GM12878 (cell line): Measurements from ENCODE around the gene POMT1. TPM values are rescaled to one million over a fixed set of nuclear protein-coding genes. Genes with fewer than 3 reads are reported as not detected.

ENCODE experiments used
- ATAC-seq: fragments of 200-7000 bp; cut with Tn5 transposase; 3 replicates; pipeline ENCODE4 v1.9.1; 2020; ENCODE audit warnings: mild to moderate bottlenecking, moderate library complexity
- BruUV-seq: library from RNA; stranded (reverse); fragments of 400-500 nt; replicated peaks from 2 replicates; lab custom pipeline; 2021; lab: Mats Ljungman, UMichigan
- CTCF ChIA-PET: fragments of 300-600 bp; sonication (Branson Sonifier 250); formaldehyde crosslinking; extraction: SDS; loops from one replicate; lab custom pipeline; 2021; ENCODE audit warnings: inconsistent platforms; lab: Yijun Ruan, JAX
- POLR2A ChIA-PET: fragments of 350-600 bp; formaldehyde crosslinking; extraction: SDS; loops from one replicate; lab custom pipeline; 2021; ENCODE audit warnings: inconsistent platforms; lab: Charles Lee
- RAD21 ChIA-PET: fragments of 300-600 bp; sonication (Branson Sonifier 250); formaldehyde crosslinking; loops from one replicate; lab custom pipeline; 2023; ENCODE audit warnings: antibody characterized with exemption; ENCODE audit not compliant: unreplicated experiment; lab: Charles Lee
- SMC1A ChIA-PET: fragments of 300-600 bp; sonication (Branson Sonifier 250); formaldehyde crosslinking; loops from one replicate; lab custom pipeline; 2023; ENCODE audit not compliant: unreplicated experiment, uncharacterized antibody; lab: Charles Lee
- DNase-seq: peaks from one replicate; pipeline ENCODE4 v3.0.0-alpha.2; 2011; ENCODE audit warnings: low read depth, low spot score
- FAIRE-seq: peaks from 3 replicates; lab custom pipeline; 2011; peaks lifted over from hg19 to GRCh38; lab: Jason Lieb, UNC
- H2AFZ ChIP-seq: 2 replicates; pipeline ENCODE4 v1.6.0; 2011; ENCODE audit warnings: low read depth, low read length, control low read depth; ENCODE audit not compliant: control insufficient read depth
- H3K27ac ChIP-seq: 2 replicates; pipeline ENCODE4 v1.5.1; 2011; ENCODE audit warnings: control low read depth; ENCODE audit not compliant: control insufficient read depth, insufficient read depth
- H3K27me3 ChIP-seq, 2 experiments: replicated peaks in 1 of 2; 2 replicates each; pipeline versions ENCODE4 v1.6.0 to v1.6.1; 2011; ENCODE audit warnings: low read length in 1 of 2; ENCODE audit not compliant: control insufficient read depth in 2 of 2, insufficient read depth in 2 of 2
- H3K36me3 ChIP-seq, 2 experiments: 2 replicates each; pipeline ENCODE4 v1.5.1; 2011; ENCODE audit warnings: low read length in 1 of 2; ENCODE audit not compliant: control insufficient read depth in 2 of 2, insufficient read depth in 2 of 2
- H3K4me1 ChIP-seq: 2 replicates; pipeline ENCODE4 v1.6.1; 2011; ENCODE audit warnings: mild to moderate bottlenecking, low read length, moderate library complexity, mixed read lengths; ENCODE audit not compliant: control insufficient read depth, insufficient read depth
- H3K4me2 ChIP-seq: 2 replicates; pipeline ENCODE4 v1.6.0; 2011; ENCODE audit warnings: control low read depth; ENCODE audit not compliant: control insufficient read depth, insufficient read depth
- H3K4me3 ChIP-seq: fragments of 200-600 bp; sonication (generic); 2 replicates; pipeline ENCODE4 v1.5.1; 2016
- H3K79me2 ChIP-seq: 2 replicates; pipeline ENCODE4 v1.6.0; 2011; ENCODE audit warnings: low read length; ENCODE audit not compliant: control insufficient read depth, insufficient read depth
- H3K9ac ChIP-seq: 2 replicates; pipeline ENCODE4 v1.8.0; 2011; ENCODE audit warnings: low read length, control low read depth, mixed read lengths; ENCODE audit not compliant: control insufficient read depth, insufficient read depth
- H3K9me3 ChIP-seq: replicated peaks from 3 replicates; pipeline ENCODE4 v1.5.1; 2011; ENCODE audit warnings: mild to moderate bottlenecking, low read length; ENCODE audit not compliant: control insufficient read depth, insufficient read depth
- H4K20me1 ChIP-seq: 2 replicates; pipeline ENCODE4 v1.6.0; 2011; ENCODE audit not compliant: control insufficient read depth, insufficient read depth
- CBFB ChIP-seq: IDR thresholded peaks from 2 replicates; pipeline ENCODE4 v1.6.1; 2016; ENCODE audit warnings: antibody characterized with exemption, low read depth
- CBX5 ChIP-seq: sonication (generic); IDR thresholded peaks from 2 replicates; pipeline ENCODE4 v1.6.1; 2016; ENCODE audit warnings: low read depth, moderate library complexity, mild to moderate bottlenecking, inconsistent platforms
- ETV6 ChIP-seq, 2 experiments: fragments of 450-650 bp in 1 of 2; IDR thresholded peaks in 1 of 2; conservative IDR thresholded peaks in 1 of 2; 2 replicates each; pipeline ENCODE4 v1.6.1; 2014; ENCODE audit warnings: antibody characterized with exemption in 1 of 2, borderline replicate concordance in 1 of 2, low read depth in 1 of 2, mild to moderate bottlenecking in 1 of 2, moderate library complexity in 1 of 2
- FOXK2 ChIP-seq: fragments of 450-650 bp; IDR thresholded peaks from 2 replicates; pipeline ENCODE4 v1.6.1; 2017; ENCODE audit warnings: mild to moderate bottlenecking, moderate library complexity
- KLF5 ChIP-seq: fragments of 450-650 bp; IDR thresholded peaks from 2 replicates; pipeline ENCODE4 v1.6.1; 2014; ENCODE audit warnings: mild to moderate bottlenecking; ENCODE audit not compliant: partially characterized antibody
- MYB ChIP-seq: fragments of 150-350 bp; IDR thresholded peaks from 2 replicates; pipeline ENCODE4 v1.6.1; 2014; ENCODE audit warnings: mild to moderate bottlenecking, low read depth, low read length, borderline replicate concordance
- PAX8 ChIP-seq: fragments of 450-650 bp; IDR thresholded peaks from 2 replicates; pipeline ENCODE4 v1.6.1; 2017; ENCODE audit warnings: mild to moderate bottlenecking, moderate library complexity
- POLR2AphosphoS2 ChIP-seq: IDR thresholded peaks from 2 replicates; pipeline ENCODE4 v1.6.1; 2011; ENCODE audit warnings: low read depth, mild to moderate bottlenecking, low read length, improper control_type of control experiment, moderate library complexity
- RAD51 ChIP-seq: fragments of 450-650 bp; IDR thresholded peaks from 2 replicates; pipeline ENCODE4 v1.6.1; 2016; ENCODE audit warnings: moderate library complexity, mild to moderate bottlenecking, inconsistent platforms
- SIN3A ChIP-seq: IDR thresholded peaks from 2 replicates; pipeline ENCODE4 v1.6.1; 2012; ENCODE audit warnings: low read depth, low read length, improper control_type of control experiment
- SRF ChIP-seq, 2 experiments: IDR thresholded peaks; 2 replicates each; pipeline ENCODE4 v1.6.1; 2011; ENCODE audit warnings: low read depth in 2 of 2, low read length in 2 of 2, mild to moderate bottlenecking in 1 of 2, moderate library complexity in 1 of 2
- TAF1 ChIP-seq: IDR thresholded peaks from 2 replicates; pipeline ENCODE4 v1.6.1; 2011; ENCODE audit warnings: mild to moderate bottlenecking, low read depth, low read length, borderline replicate concordance
- ZNF24 ChIP-seq: fragments of 450-650 bp; IDR thresholded peaks from 2 replicates; pipeline ENCODE4 v1.6.1; 2017; ENCODE audit warnings: antibody characterized with exemption, mild to moderate bottlenecking
- ZNF592 ChIP-seq: fragments of 450-650 bp; IDR thresholded peaks from 2 replicates; pipeline ENCODE4 v1.6.1; 2017; ENCODE audit warnings: mild to moderate bottlenecking, moderate library complexity
- WGBS: methylation state at CpG from one replicate; pipeline ENCODE4 v1.1.6; 2016; ENCODE audit warnings: low lambda C conversion rate; ENCODE audit not compliant: insufficient replicate concordance, insufficient coverage; ENCODE audit errors: missing lambda C conversion rate; 5-methylcytosine and 5-hydroxymethylcytosine counted together
- in situ Hi-C: fragments of 300-500 bp; cut with MboI; formaldehyde crosslinking; loops from 9 replicates; pipeline ENCODE4 v1.14.3; 2018; ENCODE audit warnings: mixed read lengths
- intact Hi-C: fragments of 100-400 bp; cut with micrococcal nuclease; formaldehyde crosslinking; loops from one replicate; pipeline ENCODE4 v1.14.2; 2022; ENCODE audit not compliant: unreplicated experiment
- polyA plus RNA-seq, 11 experiments: library from polyadenylated mRNA; depleted of rRNA in 4 of 11; unstranded in 6 of 11; stranded (reverse) in 5 of 11; fragments of >200 nt; fragmentation: Nextera tagmentation in 4 of 11; fragmentation: Illumina TruSeq in 1 of 11; extraction: Ambion mirVana in 4 of 11; extraction: Trizol in 1 of 11; gene quantifications; 1 replicate in 1 of 11; 2 replicates in 10 of 11; pipeline versions ENCODE4 v1.2.1 to v1.2.3, GENCODE V29; 2011 to 2016; ENCODE audit warnings: inconsistent platforms in 2 of 11, missing spikeins in 2 of 11, low read depth in 1 of 11
- total RNA-seq, 4 experiments: library from RNA; depleted of rRNA in 3 of 4; stranded (reverse); fragments of >200 nt in 3 of 4; fragmentation: Illumina TruSeq in 1 of 4; extraction: Trizol in 1 of 4; gene quantifications; 2 replicates each; pipeline versions ENCODE4 v1.2.1 to v1.2.3, GENCODE V29; 2013 to 2021
- TF ChIP-seq, protein P1 (sequence below): fragments of 450-650 bp; IDR thresholded peaks from 2 replicates; pipeline ENCODE4 v1.6.1; 2018; ENCODE audit warnings: borderline replicate concordance, mild to moderate bottlenecking; ENCODE audit not compliant: partially characterized antibody

The POMT1 gene
- total and polyA plus RNA-seq, 10 of the 15 experiments (the other 5 are each of a cell fraction or from before 2014, with no cell fraction given), result 1.2 to 19.2 (median 12.6) TPM

GRCh38 chr9:131478911-131479310, 23.8 kb upstream of the POMT1 start:
- in situ Hi-C loops, result no loop called here
- CTCF ChIA-PET, result interaction anchor here (0.9 to 3.8 kb wide), 5 partner anchors 82 to 266 kb away, joined by 3 to 26 read pairs (median 5); no protein-coding TSS in a partner anchor
- 94% methylated on average over 10 of the region's 10 CpGs for WGBS
- no peaks in the 10 kb centered on the region; the same call in 1 of the 2 replicates for H4K20me1 ChIP-seq
- FAIRE-seq, result no peak
- TF ChIP-seq SIN3A (no peak), CBFB (no peak), TAF1 (no peak), POLR2AphosphoS2 (no peak), ETV6 (conservative IDR thresholded peaks at IDR 0.05 in 1 of 2, IDR thresholded peaks at IDR 0.05 in 1 of 2; ENCODE audit: borderline replicate concordance in 1 of 2, low read depth in 1 of 2) (no peak), MYB (no peak), FOXK2 (no peak), PAX8 (no peak), CBX5 (no peak), ZNF592 (no peak), ZNF24 (no peak), RAD51 (no peak), SRF (IDR thresholded peaks at IDR 0.05; ENCODE audit: low read depth in 2 of 2, low read length in 2 of 2) (no peak), KLF5 (no peak)
- TF ChIP-seq, protein P1, sequence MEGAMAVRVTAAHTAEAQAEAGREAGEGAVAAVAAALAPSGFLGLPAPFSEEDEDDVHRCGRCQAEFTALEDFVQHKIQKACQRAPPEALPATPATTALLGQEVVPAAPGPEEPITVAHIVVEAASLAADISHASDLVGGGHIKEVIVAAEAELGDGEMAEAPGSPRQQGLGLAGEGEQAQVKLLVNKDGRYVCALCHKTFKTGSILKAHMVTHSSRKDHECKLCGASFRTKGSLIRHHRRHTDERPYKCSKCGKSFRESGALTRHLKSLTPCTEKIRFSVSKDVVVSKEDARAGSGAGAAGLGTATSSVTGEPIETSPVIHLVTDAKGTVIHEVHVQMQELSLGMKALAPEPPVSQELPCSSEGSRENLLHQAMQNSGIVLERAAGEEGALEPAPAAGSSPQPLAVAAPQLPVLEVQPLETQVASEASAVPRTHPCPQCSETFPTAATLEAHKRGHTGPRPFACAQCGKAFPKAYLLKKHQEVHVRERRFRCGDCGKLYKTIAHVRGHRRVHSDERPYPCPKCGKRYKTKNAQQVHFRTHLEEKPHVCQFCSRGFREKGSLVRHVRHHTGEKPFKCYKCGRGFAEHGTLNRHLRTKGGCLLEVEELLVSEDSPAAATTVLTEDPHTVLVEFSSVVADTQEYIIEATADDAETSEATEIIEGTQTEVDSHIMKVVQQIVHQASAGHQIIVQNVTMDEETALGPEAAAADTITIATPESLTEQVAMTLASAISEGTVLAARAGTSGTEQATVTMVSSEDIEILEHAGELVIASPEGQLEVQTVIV, result no peak
- TF ChIP-seq, all 136 proteins: peak for 0
- DNase-seq (no peak), ATAC-seq (no peak)
- SMC1A ChIA-PET, result interaction anchor here (1.9 kb wide), 1 partner anchor 266 kb away, joined by 4 read pairs; no protein-coding TSS in a partner anchor
- H3K4me3 ChIP-seq, result no peak overlapping the region
- POLR2A ChIA-PET, result interaction anchor here (0.6 kb wide), 1 partner anchor 84 kb away, joined by 3 read pairs; no protein-coding TSS in a partner anchor
- intact Hi-C loops, result loop anchor here (1.0 kb wide), 1 partner anchor 129 kb away; no protein-coding TSS in a partner anchor
- BruUV-seq, result no TSS peak
- H3K4me2 ChIP-seq, result no peak overlapping the region
- no peak overlapping the region for H2AFZ ChIP-seq
- H3K36me3 ChIP-seq, result peaks cover 54 to 74% of the 10 kb centered on the region in 2 experiments
- H3K27me3 ChIP-seq, result no peaks in the 10 kb centered on the region
- H3K79me2 ChIP-seq, result no peaks in the 10 kb centered on the region
- no peaks in the 10 kb centered on the region for H3K4me1 ChIP-seq
- no peak overlapping the region for H3K27ac ChIP-seq
- RAD21 ChIA-PET, result interaction anchor here (0.8 kb wide), 1 partner anchor 31 kb away, joined by 3 read pairs; no protein-coding TSS in a partner anchor
- H3K9ac ChIP-seq, result no peak overlapping the region
- H3K9me3 ChIP-seq, result no peaks in the 10 kb centered on the region
